H1 (cell line): Measurements from ENCODE around the gene VCP. TPM values are rescaled to one million over a fixed set of nuclear protein-coding genes. Genes with fewer than 3 reads are reported as not detected.

Experiments
- CTCF ChIA-PET: fragments of 300-600 bp; sonication (Branson Sonifier 250); formaldehyde crosslinking; loops from one replicate; lab custom pipeline; 2021; ENCODE audit not compliant: partially characterized antibody; lab: Charles Lee
- POLR2A ChIA-PET: fragments of 300-600 bp; sonication (Branson Sonifier 250); formaldehyde crosslinking; loops from one replicate; lab custom pipeline; 2021; ENCODE audit warnings: inconsistent platforms; ENCODE audit not compliant: partially characterized antibody; lab: Charles Lee
- DNase-seq, 2 experiments: peaks; one replicate each; pipeline versions ENCODE4 v3.0.0 to v3.0.0-alpha.2; 2010 to 2022; ENCODE audit warnings: low spot score in 2 of 2, low read depth in 1 of 2, mixed read lengths in 1 of 2
- FAIRE-seq: peaks from 2 replicates; lab custom pipeline; 2011; peaks lifted over from hg19 to GRCh38; lab: Jason Lieb, UNC
- H2AFZ ChIP-seq: 2 replicates; pipeline ENCODE4 v1.8.1; 2012; ENCODE audit warnings: low read length, inconsistent platforms
- H2AK5ac ChIP-seq: 2 replicates; pipeline ENCODE4 v1.6.1; 2013; ENCODE audit warnings: low read depth, low read length
- H2BK120ac ChIP-seq: replicated peaks from 2 replicates; pipeline ENCODE3; 2013; ENCODE audit warnings: low read depth, low read length, inconsistent platforms
- H2BK12ac ChIP-seq: 2 replicates; pipeline ENCODE4 v1.6.1; 2013; ENCODE audit warnings: low read depth, low read length
- H2BK15ac ChIP-seq: 2 replicates; pipeline ENCODE4 v1.6.1; 2013; ENCODE audit warnings: low read length
- H2BK20ac ChIP-seq: 2 replicates; pipeline ENCODE4 v1.6.1; 2013; ENCODE audit warnings: low read length
- H2BK5ac ChIP-seq: 2 replicates; pipeline ENCODE4 v1.6.1; 2013; ENCODE audit warnings: low read depth, low read length
- H3K14ac ChIP-seq: 2 replicates; pipeline ENCODE4 v1.6.1; 2013; ENCODE audit warnings: inconsistent platforms; ENCODE audit not compliant: insufficient read length
- H3K18ac ChIP-seq: 2 replicates; pipeline ENCODE4 v1.6.1; 2013; ENCODE audit warnings: low read length; ENCODE audit errors: extremely low read depth
- H3K23ac ChIP-seq: 2 replicates; pipeline ENCODE4 v1.6.1; 2013; ENCODE audit warnings: inconsistent platforms; ENCODE audit not compliant: insufficient read length
- H3K23me2 ChIP-seq: 2 replicates; pipeline ENCODE4 v1.6.1; 2013; ENCODE audit warnings: low read depth, low read length
- H3K27ac ChIP-seq: 2 replicates; pipeline ENCODE4 v1.6.1; 2011; ENCODE audit warnings: low read depth, low read length, inconsistent platforms
- H3K27me3 ChIP-seq, 4 experiments: replicated peaks in 1 of 4; 1 replicate in 1 of 4; 2 replicates in 3 of 4; pipeline versions ENCODE4 v1.6.1 to v1.8.1; 2011 to 2013; ENCODE audit warnings: low read length in 3 of 4, mild to moderate bottlenecking in 3 of 4, inconsistent platforms in 2 of 4, mixed read lengths in 2 of 4, moderate library complexity in 1 of 4; ENCODE audit not compliant: control insufficient read depth in 3 of 4, insufficient read depth in 3 of 4; ENCODE audit errors: extremely low read depth in 1 of 4
- H3K36me3 ChIP-seq, 4 experiments: 2 replicates each; pipeline versions ENCODE4 v1.6.1 to v1.8.1; 2011 to 2013; ENCODE audit warnings: mild to moderate bottlenecking in 4 of 4, low read length in 3 of 4, moderate library complexity in 2 of 4, control low read depth in 1 of 4, inconsistent platforms in 1 of 4; ENCODE audit not compliant: insufficient read depth in 4 of 4, control insufficient read depth in 2 of 4
- H3K4ac ChIP-seq: replicated peaks from 2 replicates; pipeline ENCODE3; 2013; ENCODE audit warnings: low read length, low read depth, mixed read lengths, inconsistent platforms; ENCODE audit not compliant: insufficient read length
- H3K4me1 ChIP-seq, 4 experiments: replicated peaks in 1 of 4; 1 replicate in 1 of 4; 2 replicates in 3 of 4; pipeline versions ENCODE4 v1.6.1 to v1.8.1; 2011 to 2013; ENCODE audit warnings: low read length in 3 of 4, inconsistent platforms in 2 of 4, mixed read lengths in 1 of 4; ENCODE audit not compliant: insufficient read depth in 4 of 4, control insufficient read depth in 3 of 4
- H3K4me2 ChIP-seq, 2 experiments: 2 replicates each; pipeline versions ENCODE4 v1.6.1 to v1.8.1; 2011 to 2013; ENCODE audit warnings: low read depth in 2 of 2, low read length in 2 of 2, control low read depth in 1 of 2, inconsistent platforms in 1 of 2, mild to moderate bottlenecking in 1 of 2; ENCODE audit not compliant: insufficient read depth in 1 of 2
- H3K4me3 ChIP-seq, 4 experiments: fragments of 200-600, 300-600 bp in 1 of 4; sonication (generic), shearing (Covaris generic), sonication (Bioruptor Twin) in 1 of 4; 2 replicates each; pipeline versions ENCODE4 v1.5.1 to v1.8.1; 2011 to 2016; ENCODE audit warnings: low read length in 4 of 4, low read depth in 3 of 4, control low read depth in 2 of 4, inconsistent platforms in 2 of 4, mild to moderate bottlenecking in 2 of 4, mixed read lengths in 1 of 4, moderate library complexity in 1 of 4; ENCODE audit not compliant: insufficient read depth in 2 of 4; ENCODE audit errors: extremely low read depth in 1 of 4
- H3K56ac ChIP-seq: replicated peaks from 2 replicates; pipeline ENCODE3; 2013; ENCODE audit warnings: low read depth, mild to moderate bottlenecking, mixed read lengths, low read length, inconsistent platforms; ENCODE audit not compliant: insufficient read length
- H3K79me1 ChIP-seq: 2 replicates; pipeline ENCODE4 v1.6.1; 2013; ENCODE audit warnings: low read depth, low read length, control low read depth
- H3K79me2 ChIP-seq, 2 experiments: 2 replicates each; pipeline versions ENCODE4 v1.6.1 to v1.8.1; 2012 to 2013; ENCODE audit warnings: low read length in 2 of 2, mild to moderate bottlenecking in 2 of 2, inconsistent platforms in 1 of 2; ENCODE audit not compliant: insufficient read depth in 2 of 2, control insufficient read depth in 1 of 2
- H3K9ac ChIP-seq, 4 experiments: replicated peaks in 1 of 4; 1 replicate in 1 of 4; 2 replicates in 3 of 4; pipeline versions ENCODE4 v1.6.1 to v1.8.1; 2011 to 2013; ENCODE audit warnings: low read depth in 3 of 4, low read length in 3 of 4, control low read depth in 2 of 4, mild to moderate bottlenecking in 2 of 4, moderate library complexity in 2 of 4, inconsistent platforms in 1 of 4; ENCODE audit errors: extremely low read depth in 1 of 4
- H3K9me3 ChIP-seq, 2 experiments: 2 replicates each; pipeline versions ENCODE4 v1.6.1 to v1.8.1; 2012 to 2013; ENCODE audit warnings: mild to moderate bottlenecking in 2 of 2, moderate library complexity in 2 of 2, control low read depth in 1 of 2, inconsistent platforms in 1 of 2, low read depth in 1 of 2, low read length in 1 of 2, mixed read lengths in 1 of 2; ENCODE audit not compliant: insufficient read depth in 2 of 2
- H4K20me1 ChIP-seq, 2 experiments: replicated peaks in 1 of 2; 2 replicates each; pipeline versions ENCODE3 to v1.8.1; 2011 to 2013; ENCODE audit warnings: inconsistent platforms in 2 of 2, low read length in 2 of 2, mild to moderate bottlenecking in 1 of 2; ENCODE audit not compliant: insufficient read depth in 2 of 2, control insufficient read depth in 1 of 2
- H4K5ac ChIP-seq: 2 replicates; pipeline ENCODE4 v1.6.1; 2013; ENCODE audit warnings: low read length, low read depth, mixed read lengths, inconsistent platforms; ENCODE audit not compliant: insufficient read length
- H4K8ac ChIP-seq: 2 replicates; pipeline ENCODE4 v1.8.0; 2013; ENCODE audit warnings: mild to moderate bottlenecking, moderate library complexity, low read length, inconsistent platforms; ENCODE audit not compliant: insufficient read depth; ENCODE audit errors: extremely low read depth
- H4K91ac ChIP-seq: replicated peaks from 2 replicates; pipeline ENCODE3; 2013; ENCODE audit warnings: low read length, mixed read lengths, inconsistent platforms; ENCODE audit not compliant: insufficient read length
- EGR1 ChIP-seq: IDR thresholded peaks from 2 replicates; pipeline ENCODE4 v1.6.1; 2011; ENCODE audit warnings: low read depth, low read length, borderline replicate concordance
- WGBS, 2 experiments: shearing (Covaris generic) in 1 of 2; methylation state at CpG; one replicate each; pipeline versions ENCODE4 v1.1.6 to v1.1.7; 2013 to 2015; ENCODE audit warnings: low lambda C conversion rate in 2 of 2, mixed read lengths in 2 of 2, inconsistent platforms in 1 of 2, low coverage in 1 of 2, missing lambda C conversion rate in 1 of 2; ENCODE audit not compliant: insufficient replicate concordance in 2 of 2, insufficient coverage in 1 of 2, insufficient read length in 1 of 2; ENCODE audit errors: extremely low coverage in 1 of 2, missing lambda C conversion rate in 1 of 2; 5-methylcytosine and 5-hydroxymethylcytosine counted together
- polyA plus RNA-seq, 7 experiments: library from polyadenylated mRNA; depleted of rRNA in 3 of 7; stranded (reverse) in 5 of 7; unstranded in 2 of 7; fragments of >200 nt in 5 of 7; fragments of 200-250 nt in 2 of 7; gene quantifications; 1 replicate in 5 of 7; 2 replicates in 1 of 7; 4 replicates in 1 of 7; pipeline versions ENCODE4 v1.2.1 to v1.2.3, GENCODE V29; 2011 to 2013; ENCODE audit warnings: missing spikeins in 2 of 7, mixed read lengths in 2 of 7
- total RNA-seq: library from RNA; stranded (reverse); fragmentation: NEBNext Ultra II Directional; extraction: Animal tissue kit (Norgen Biotek cat#: 25700); gene quantifications from 2 replicates; pipeline ENCODE4 v1.2.1, GENCODE V29; 2021

Gene VCP
- total and polyA plus RNA-seq, 2 of the 8 experiments (the other 6 are each of a cell fraction or from before 2014, with no cell fraction given) = 173 to 375 TPM

GRCh38 chr9:35102769-35103659, 30.6 kb upstream of the VCP start, which contains the start of gene STOML2:
Gene STOML2, minus strand, starts transcription at chr9:35103131. Its CDS starts 37 bp downstream, at chr9:35103094.
- H4K20me1 ChIP-seq = peaks cover 0 to 3% of the 10 kb centered on the region in 2 experiments
- TF ChIP-seq EGR1 = peak; percentile 82; the same call in 1 of the 2 replicates

More at GRCh38 chr9:35102769-35103659, 30.6 kb upstream of the VCP start, which contains the start of gene STOML2:
- ChIA-PET POLR2A (interaction anchor here (0.7 to 17.4 kb wide), 25 partner anchors 8 to 624 kb away, joined by 3 to 440 read pairs (median 4); partner anchors contain the start of genes ATOSB, CCDC107, DNAJB5 and FANCG), CTCF (interaction anchor here (0.6 to 1.7 kb wide), 11 partner anchors 9 to 204 kb away, joined by 3 to 7 read pairs (median 4); partner anchors contain the start of genes ATOSB and DNAJB5)
- Histone ChIP-seq H3K4ac (no peak within 1 kb of the TSS), H3K9me3 (no peaks in the 10 kb centered on the region), H3K14ac (no peak within 1 kb of the TSS), H3K56ac (peak within 1 kb of the TSS; percentile 4), H2BK15ac (no peak within 1 kb of the TSS), H3K4me1 (peaks cover 0 to 17% (median 6%) of the 10 kb centered on the region in 4 experiments; a peak in 5 of 7 replicates), H2AK5ac (peak within 1 kb of the TSS; percentile 82), H3K18ac (peak within 1 kb of the TSS; percentile 85; the same call in 1 of the 2 replicates), H2AFZ (peak within 1 kb of the TSS; percentile 90), H3K27ac (peak within 1 kb of the TSS; percentile 96), H4K8ac (peak within 1 kb of the TSS; percentile 94), H3K36me3 (peaks cover 9 to 24% (median 18%) of the 10 kb centered on the region in 4 experiments), H3K23me2 (peaks cover 10% of the 10 kb centered on the region), H2BK20ac (no peak within 1 kb of the TSS), H3K27me3 (no peaks in the 10 kb centered on the region), H2BK5ac (peak within 1 kb of the TSS; percentile 96), H2BK120ac (no peak within 1 kb of the TSS), H3K9ac (peak within 1 kb of the TSS; percentile 85 to 94 (median 90)), H3K4me3 (peak within 1 kb of the TSS; percentile 71 to 99 (median 98)), H3K23ac (no peak within 1 kb of the TSS), H2BK12ac (peak within 1 kb of the TSS; percentile 35; the same call in 1 of the 2 replicates), H4K5ac (peak within 1 kb of the TSS; percentile 8), H3K79me2 (peaks cover 0 to 16% of the 10 kb centered on the region in 2 experiments; a peak in 2 of 4 replicates), H3K4me2 (peak within 1 kb of the TSS; percentile 75 to 100), H4K91ac (no peak within 1 kb of the TSS), H3K79me1 (peaks cover 7% of the 10 kb centered on the region)
- FAIRE-seq = peak; percentile 91
- 1% methylated on average over 56 of the region's 57 CpGs; no CpG with 5 or more reads in 1 of the 2 experiments for WGBS, 2 experiments
- peak; percentile 89 to 91 for DNase-seq
